HG03095 (cell line): ENCODE data around the gene GRHL3.
A peak's percentile ranks its signal among the peaks of the same experiment; 100 is the strongest.

Experiments used
- ATAC-seq: cut with Tn5 transposase; IDR thresholded peaks from one replicate; pipeline ENCODE4 v1.9.1; 2021; ENCODE audit warnings: moderate library complexity; ENCODE audit not compliant: unreplicated experiment

The GRHL3 gene

GRCh38 chr1:24317081-24317480 is 2.1 kb upstream of the GRHL3 start:
- no peak for ATAC-seq

- no peak for ATAC-seq
These were observed 1.1 kb upstream of the GRHL3 start for GRCh38 chr1:24317956-24318614.

- no peak for ATAC-seq
These were observed 394 bp upstream of the GRHL3 start for GRCh38 chr1:24318615-24319311.

GRCh38 chr1:24319962-24320361 is 805 bp downstream of the GRHL3 start:
- ATAC-seq, result no peak

- no peak for ATAC-seq
These were observed 2.0 kb downstream of the GRHL3 start for GRCh38 chr1:24321126-24321525.

GRCh38 chr1:24321697-24322469 is 2.7 kb downstream of the GRHL3 start:
- peak; percentile 55 for ATAC-seq

GRCh38 chr1:24322470-24323177 is 3.5 kb downstream of the GRHL3 start:
- ATAC-seq, result peak; percentile 19

GRCh38 chr1:24323281-24323680 is 4.1 kb downstream of the GRHL3 start:
- ATAC-seq, result no peak

- ATAC-seq, result no peak
These were observed 5.7 kb downstream of the GRHL3 start for GRCh38 chr1:24324903-24325302.

GRCh38 chr1:24325587-24326449 is 6.7 kb downstream of the GRHL3 start:
- ATAC-seq, result no peak

- ATAC-seq, result no peak
These were observed 8.3 kb downstream of the GRHL3 start for GRCh38 chr1:24327486-24327885.

- no peak for ATAC-seq
These were observed 8.7 kb downstream of the GRHL3 start for GRCh38 chr1:24327891-24328290.

- ATAC-seq, result no peak
These were observed 10.2 kb downstream of the GRHL3 start for GRCh38 chr1:24329331-24329730.

- no peak for ATAC-seq
These were observed 10.8 kb downstream of the GRHL3 start for GRCh38 chr1:24329797-24330543.

- ATAC-seq, result no peak
These were observed 13.0 kb downstream of the GRHL3 start for GRCh38 chr1:24331961-24332673.

- no peak for ATAC-seq
These were observed 16.9 kb downstream of the GRHL3 start for GRCh38 chr1:24336075-24336474.

GRCh38 chr1:24337455-24337854 is 18.3 kb downstream of the GRHL3 start:
- no peak for ATAC-seq

GRCh38 chr1:24338447-24338846 is 19.3 kb downstream of the GRHL3 start:
- ATAC-seq, result no peak

- ATAC-seq, result no peak
These were observed 20.8 kb downstream of the GRHL3 start for GRCh38 chr1:24339996-24340395.
